ENCODE results near the gene USP11.
A peak's percentile ranks its signal among the peaks of the same experiment; 100 is the strongest.

USP11 gene

GRCh38 chrX:47204970-47205369, 27.8 kb upstream of the USP11 start:
- no peak for DNase-seq

DNA sequence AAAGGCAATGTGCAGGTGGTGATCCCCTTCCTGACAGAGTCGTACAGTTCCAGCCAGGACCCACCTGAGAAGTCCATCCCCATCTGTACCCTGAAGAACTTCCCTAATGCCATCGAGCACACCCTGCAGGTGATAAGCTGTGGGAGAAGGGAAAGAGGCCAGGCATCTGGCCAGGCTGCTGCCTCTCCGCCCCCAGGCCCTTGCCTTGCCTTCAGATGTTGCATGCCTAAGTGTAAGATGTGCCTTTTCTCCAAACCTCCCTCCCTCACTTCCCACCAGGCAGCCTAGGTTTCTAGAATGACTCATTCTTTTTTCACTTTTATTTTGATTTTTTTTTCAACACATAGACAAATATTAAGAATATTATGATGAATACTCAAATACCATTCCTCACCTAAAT, 26.5 kb upstream of the USP11 start:
- no peak for DNase-seq

- DNase-seq, result no peak
Measured at GRCh38 chrX:47208108-47208507, 24.7 kb upstream of the USP11 start.

- no peak for DNase-seq
Measured at GRCh38 chrX:47209508-47210238, 23.1 kb upstream of the USP11 start.

DNA sequence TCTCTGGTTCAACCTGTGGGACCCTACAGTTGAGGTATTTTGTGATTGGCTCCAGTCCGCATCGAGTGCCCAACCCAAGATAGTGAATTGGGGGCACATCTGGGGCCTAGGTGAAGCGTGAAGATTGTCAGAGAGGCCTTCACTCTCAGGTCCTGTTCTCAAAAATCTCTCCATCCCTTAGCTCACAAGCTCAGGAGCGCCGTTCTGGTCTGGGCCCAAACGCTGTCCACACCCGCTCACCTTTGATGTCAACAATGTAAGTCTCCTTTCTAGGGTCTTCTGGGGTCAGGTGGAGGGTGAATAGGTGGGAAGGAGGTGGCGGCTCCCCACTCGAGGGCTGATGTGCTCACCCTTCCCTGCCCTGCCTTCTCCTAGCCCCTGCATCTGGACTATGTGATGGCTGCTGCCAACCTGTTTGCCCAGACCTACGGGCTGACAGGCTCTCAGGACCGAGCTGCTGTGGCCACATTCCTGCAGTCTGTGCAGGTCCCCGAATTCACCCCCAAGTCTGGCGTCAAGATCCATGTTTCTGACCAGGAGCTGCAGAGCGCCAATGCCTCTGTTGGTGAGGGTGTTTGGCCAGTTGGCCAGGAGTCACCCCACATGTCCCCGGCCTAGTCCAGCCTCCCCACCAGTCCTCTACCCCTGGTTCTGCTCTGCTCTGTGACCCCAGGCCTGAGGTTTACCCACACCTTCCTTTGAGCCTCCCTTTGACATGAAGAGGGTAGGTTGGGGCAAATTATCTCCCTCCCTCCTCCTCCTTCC, 22.0 kb upstream of the USP11 start:
- DNase-seq, result no peak

GRCh38 chrX:47212381-47213293, 20.2 kb upstream of the USP11 start:
- no peak for DNase-seq

- DNase-seq, result no peak
Measured at GRCh38 chrX:47214435-47215077, 18.3 kb upstream of the USP11 start.

DNA sequence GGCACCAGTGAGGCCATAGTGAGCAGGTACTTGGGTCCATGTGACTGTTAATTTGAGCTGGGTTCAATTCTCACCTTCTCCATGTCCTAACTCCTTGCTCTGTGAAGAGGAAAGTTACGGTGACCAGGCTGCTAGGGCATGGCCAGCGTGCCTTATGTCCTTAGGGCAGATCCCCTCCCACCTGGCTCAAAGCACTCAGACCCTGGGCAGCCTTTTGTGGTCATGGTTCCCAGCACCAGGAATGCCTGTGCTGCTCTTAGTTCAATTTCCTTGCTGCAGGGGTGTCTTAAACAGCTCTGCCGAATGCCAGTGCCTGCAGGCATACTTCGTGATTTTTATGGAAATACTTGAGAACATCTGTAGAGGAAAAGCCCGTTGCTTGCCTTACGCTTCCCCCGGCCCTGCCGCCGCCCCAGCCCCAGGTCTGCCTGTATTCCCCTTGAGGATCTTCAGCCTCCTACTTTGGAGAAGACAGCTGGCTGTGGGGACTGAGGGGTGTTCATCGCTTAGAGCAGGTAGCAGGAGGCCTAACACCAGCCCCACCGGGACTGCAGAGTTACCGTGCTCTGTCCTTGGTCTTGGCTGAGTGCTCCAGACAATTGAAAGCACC, 17.4 kb upstream of the USP11 start:
- no peak for DNase-seq

DNA sequence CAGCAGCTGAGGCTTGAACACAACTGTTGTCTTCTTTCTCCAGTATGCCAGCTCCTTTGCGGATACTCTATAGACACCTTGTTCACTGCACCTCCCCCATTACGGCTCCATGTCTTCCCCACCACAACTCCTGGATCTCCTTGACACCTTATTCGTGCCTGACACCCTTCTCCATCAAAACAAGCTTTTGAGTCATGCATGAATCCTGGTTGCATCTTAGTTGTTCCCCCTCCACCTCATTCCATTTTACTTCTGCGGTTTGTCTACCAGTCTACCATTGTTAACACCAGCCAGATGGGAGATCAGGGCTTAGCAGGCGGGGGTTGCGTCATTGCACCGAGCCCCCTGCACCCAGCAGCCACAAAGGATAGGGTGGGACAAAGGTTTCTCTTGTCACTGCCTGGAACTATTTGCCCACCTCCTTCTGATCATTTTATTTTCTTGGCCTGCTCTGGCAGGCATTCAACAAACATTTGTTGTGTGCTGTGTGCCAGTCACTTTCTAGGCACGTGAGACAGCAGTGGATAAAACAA, 16.4 kb upstream of the USP11 start:
- DNase-seq, result no peak

- peak; percentile 81 for DNase-seq
Measured at GRCh38 chrX:47217121-47217851, 15.5 kb upstream of the USP11 start.

DNA sequence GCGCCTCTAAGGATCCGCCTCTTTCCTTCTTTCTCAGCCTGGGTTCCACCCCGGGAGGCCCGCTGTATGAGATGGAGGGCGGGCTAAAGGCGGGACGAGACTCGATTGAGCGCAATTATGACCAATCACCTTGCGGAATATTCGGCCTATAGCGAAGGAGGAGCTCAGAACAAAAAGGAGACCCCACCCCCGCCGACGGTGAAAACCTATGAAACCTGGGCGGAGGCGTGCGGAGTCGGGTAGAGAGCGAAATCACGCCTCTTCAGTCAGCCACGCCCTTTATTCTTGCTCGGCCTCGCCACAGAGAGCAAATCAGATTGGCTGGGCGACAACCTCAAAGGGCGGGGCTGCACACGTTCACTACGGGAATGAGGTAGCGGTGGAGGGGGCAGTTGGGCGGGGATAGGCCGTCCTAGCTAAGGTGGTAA, 14.9 kb upstream of the USP11 start:
- DNase-seq, result peak; percentile 100

DNA sequence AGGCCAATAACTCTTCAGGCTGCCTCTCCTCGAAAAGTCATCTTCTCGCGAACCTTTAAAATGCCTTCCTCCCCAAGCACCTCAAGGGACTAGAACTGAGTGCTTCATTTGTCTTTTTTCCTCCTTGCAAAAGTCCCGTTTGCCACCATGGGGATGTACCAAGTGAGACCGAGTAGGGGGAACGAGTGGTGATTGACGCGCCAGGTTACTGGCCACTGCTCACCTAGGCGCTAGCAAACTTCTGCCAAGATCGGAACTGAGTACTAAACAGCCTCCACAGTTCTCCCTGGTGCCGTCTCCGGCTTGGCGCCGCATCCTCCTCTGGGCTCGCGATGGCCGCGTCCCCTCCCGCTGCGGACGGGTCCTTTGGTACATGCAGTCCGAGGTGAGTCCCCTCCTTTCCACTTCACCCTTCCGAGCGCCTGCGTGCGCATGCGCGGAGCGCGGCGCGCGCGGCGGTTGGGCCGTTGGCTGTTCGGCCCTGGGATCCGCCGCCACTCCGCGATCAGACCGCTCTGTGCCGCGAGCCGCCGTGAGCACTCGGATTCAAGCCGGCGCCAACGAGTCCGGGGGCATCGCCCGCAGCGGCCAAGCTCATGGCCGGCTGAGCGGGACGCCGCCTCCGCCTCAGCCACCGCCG, 14.4 kb upstream of the USP11 start, which contains the start of gene CDK16:
CDK16 (plus strand) TSS at position 402 of the 640 bp plus-strand sequence. CDS start 4,877 bp downstream, outside the sequence.
- DNase-seq, result peak; percentile 96

DNA sequence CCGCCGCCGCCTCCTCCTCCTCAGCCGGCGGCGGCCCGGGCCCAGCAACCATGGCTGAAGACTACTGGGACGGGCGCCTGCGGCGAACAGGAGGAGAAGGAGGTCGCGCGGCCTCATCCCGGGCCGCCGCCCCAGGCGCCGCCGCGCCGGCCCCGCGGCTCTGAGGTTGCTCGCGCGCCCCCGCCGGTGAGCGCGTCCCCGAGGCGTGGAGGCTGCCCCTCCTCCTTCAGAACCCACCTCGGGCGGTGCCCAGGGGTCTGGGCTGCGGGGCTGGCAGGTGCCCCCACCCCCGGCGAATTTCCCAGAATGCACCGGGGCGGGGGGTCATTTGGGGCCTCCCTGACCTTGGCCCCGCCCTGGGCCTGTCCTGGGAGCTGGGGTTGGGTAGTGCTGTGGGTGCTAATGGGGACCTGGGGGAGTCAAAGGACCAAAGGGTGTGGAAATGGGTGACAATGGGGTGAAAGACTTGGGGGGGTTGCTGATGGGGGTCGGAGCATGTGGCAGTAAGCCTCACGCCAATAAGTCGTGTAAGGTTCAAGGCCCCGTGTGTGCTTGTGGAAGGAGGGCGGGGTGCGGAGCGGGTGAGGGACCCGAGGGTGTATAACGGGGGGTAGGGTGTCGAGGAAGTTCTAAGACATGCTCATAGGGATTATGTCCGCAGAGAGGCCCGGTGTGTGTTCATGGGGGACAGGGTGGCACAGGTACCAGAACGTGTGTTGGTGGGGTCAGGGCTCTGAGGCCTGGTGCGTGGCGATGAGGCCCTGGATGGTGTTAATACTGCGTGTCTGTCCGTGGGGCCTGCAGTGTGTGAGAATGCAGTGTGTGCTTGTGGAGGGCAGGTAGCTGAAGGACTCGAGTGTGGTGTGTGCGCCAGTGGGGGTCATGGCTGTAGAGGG, 13.6 kb upstream of the USP11 start:
- DNase-seq, result peak; percentile 28

DNA sequence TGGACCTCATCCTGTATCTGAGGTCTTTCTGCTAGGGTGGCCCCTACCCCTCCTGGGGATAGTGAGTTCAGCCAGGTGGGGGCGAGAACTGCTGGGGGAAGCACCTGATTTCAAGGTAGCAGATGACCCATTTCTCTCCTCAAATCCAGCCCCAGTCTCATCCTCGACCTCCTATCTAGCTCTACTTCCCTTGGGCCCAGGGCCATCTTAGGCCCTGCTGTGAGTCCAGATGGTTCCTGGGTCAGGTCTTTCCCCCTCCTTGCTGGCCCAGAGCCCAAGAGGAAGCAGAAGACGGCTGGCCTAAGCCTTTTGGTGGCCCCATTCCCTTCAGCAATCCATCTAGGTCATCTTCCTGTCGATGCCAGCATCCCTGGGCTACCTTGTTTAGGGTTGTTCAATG, 11.1 kb upstream of the USP11 start:
- DNase-seq, result no peak

DNA sequence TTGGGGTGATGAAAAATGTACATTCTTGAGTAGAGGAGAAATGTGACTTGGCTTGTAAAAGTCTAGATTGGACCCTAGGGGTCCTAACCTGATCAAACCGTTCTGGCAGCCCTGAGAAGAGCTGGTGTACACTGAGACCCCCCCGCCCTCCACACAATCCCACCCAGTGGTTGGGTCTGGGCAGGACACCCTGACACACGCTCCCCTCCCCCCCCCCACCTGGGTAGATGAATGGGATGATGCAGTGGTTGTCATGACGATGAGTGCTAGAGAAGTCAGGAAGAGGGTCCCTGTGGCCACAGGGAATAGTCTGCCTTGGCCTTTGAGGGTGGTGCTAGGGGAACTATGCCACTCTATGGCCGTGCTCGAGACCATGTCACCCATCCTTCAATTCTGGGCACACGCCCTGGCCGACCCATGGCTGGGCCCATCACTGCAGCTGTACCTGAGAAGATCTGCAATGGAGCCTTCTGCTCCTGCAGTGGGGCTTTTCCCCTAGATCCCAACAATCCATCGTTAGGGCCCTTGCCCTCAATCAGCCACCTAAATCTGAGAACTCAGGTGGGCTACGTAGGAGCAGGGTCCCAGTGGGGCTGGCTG, 10.0 kb upstream of the USP11 start:
- no peak for DNase-seq

DNA sequence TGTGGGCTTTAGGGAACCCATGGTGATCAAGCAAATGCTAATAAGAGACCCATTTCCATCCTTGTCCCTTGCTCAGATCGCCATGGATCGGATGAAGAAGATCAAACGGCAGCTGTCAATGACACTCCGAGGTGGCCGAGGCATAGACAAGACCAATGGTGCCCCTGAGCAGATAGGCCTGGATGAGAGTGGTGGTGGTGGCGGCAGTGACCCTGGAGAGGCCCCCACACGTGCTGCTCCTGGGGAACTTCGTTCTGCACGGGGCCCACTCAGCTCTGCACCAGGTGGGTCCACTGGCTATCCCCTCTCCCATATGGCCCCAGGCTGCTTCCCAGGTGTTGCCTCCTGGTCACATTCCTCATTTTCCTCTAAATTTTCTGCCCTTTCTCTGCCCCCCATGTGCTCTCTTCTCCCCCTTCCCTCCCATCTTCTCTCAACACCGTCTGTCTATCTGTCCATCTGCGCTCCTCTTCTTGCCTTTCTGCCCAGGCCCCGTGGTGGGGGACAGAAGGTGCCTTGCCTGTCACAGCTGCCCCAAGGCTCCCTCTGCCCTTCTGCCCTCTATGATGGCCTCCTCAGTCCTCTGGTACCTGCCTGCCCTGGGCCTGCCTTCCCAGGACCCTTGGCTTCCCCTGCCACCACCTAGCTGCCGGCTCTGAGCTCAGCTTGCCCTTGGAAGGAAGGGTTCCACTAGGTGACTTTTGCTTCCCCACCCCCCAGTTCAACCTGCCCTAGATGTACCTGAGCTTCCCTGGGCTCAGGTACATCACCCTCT, 9.1 kb upstream of the USP11 start:
- no peak for DNase-seq

GRCh38 chrX:47224266-47224895, 8.4 kb upstream of the USP11 start:
- DNase-seq, result no peak

DNA sequence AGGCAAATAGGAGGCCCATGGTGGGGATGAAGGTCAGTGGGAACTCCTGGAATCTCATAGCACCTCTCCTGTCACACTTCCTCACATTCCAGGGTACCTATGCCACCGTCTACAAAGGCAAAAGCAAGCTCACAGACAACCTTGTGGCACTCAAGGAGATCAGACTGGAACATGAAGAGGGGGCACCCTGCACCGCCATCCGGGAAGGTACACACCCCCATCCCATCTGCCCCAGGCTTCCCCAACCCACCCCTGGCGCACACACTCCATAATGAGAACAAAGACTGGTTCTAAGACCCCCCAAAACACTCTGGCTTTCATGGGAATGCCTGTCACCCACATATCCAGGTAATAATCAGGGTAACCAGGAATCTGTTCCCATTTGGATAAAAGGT, 7.9 kb upstream of the USP11 start:
- no peak for DNase-seq

All from NCI-H2227 treated with DMSO at 0.1 percent for 48 hours (cell line).